ENCODE results near the gene SIRT5. TPM values are rescaled to one million over a fixed set of nuclear protein-coding genes. Genes with fewer than 3 reads are reported as not detected.

SIRT5 gene
- total RNA-seq, 1 experiment from 2014 or later, result 15.9 TPM

- intact Hi-C loops (cut with micrococcal nuclease; ENCODE audit: unreplicated experiment), result no loop called here
- peaks cover 33% of the 10 kb centered on the region; the same call in 1 of the 2 replicates for H3K36me3 ChIP-seq (ENCODE audit: low read depth)
- no peaks in the 10 kb centered on the region for H3K9me2 ChIP-seq (ENCODE audit: insufficient read depth)
- H3F3A ChIP-seq (ENCODE audit: insufficient read depth, low read depth), result peaks cover 30% of the 10 kb centered on the region
- no peak overlapping the region for H3K4me3 ChIP-seq
- no peaks in the 10 kb centered on the region for H3K27me3 ChIP-seq (ENCODE audit: insufficient read depth, low read depth)
- no peak overlapping the region for H3K4me2 ChIP-seq
- no peak overlapping the region for H3K27ac ChIP-seq
- no peak for DNase-seq
- no TSS peak for BruUV-seq (replicated peaks)
- H4K20me1 ChIP-seq (ENCODE audit: insufficient read depth), result peaks cover 12% of the 10 kb centered on the region; the same call in 1 of the 2 replicates
- ChIA-PET POLR2A (ENCODE audit: unreplicated experiment) (interaction anchor here (0.6 kb wide), 1 partner anchor 29 kb away, joined by 3 read pairs; no protein-coding TSS in a partner anchor), CTCF (no interaction called here)
- H3K4me1 ChIP-seq (replicated peaks; ENCODE audit: insufficient read depth), result peaks cover 14% of the 10 kb centered on the region
- H3K79me2 ChIP-seq (ENCODE audit: low read depth), result peaks cover 54% of the 10 kb centered on the region
- TF ChIP-seq EZH2 (IDR thresholded peaks at IDR 0.05; ENCODE audit: low read depth) (no peak), CTCF (conservative IDR thresholded peaks at IDR 0.05) (no peak)
- H2AFZ ChIP-seq, result no peak overlapping the region
- no peaks in the 10 kb centered on the region for H3K9me3 ChIP-seq (ENCODE audit: insufficient read depth, low read depth)
Measured at GRCh38 chr6:13653296-13653695, 78.9 kb downstream of the SIRT5 start.

- BruUV-seq (replicated peaks), result no TSS peak
- H3K9me2 ChIP-seq (ENCODE audit: insufficient read depth), result no peaks in the 10 kb centered on the region
- CTCF ChIA-PET, result no interaction called here
Measured at GRCh38 chr6:13654496-13654895, 80.1 kb downstream of the SIRT5 start.

DNA sequence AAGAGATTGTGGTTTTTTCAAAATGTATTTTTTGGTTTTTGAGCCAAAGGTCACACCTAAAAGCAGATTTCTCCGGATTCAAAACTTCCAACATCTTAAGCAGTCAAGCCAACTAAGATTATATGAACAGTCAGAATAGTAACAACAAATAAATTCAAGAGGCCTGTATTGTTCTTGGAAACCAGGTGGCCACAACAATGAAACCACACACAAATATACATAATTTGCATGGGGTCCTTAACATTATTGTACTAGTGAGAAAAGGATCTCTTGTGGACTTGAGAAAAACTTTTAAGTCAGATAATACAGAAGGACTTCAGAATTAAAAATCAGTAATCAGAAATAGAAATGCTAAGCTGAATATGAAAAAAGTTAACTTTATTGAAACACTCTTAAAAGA lies 81.3 kb downstream of the SIRT5 start:
- intact Hi-C loops (cut with micrococcal nuclease; ENCODE audit: unreplicated experiment), result loop anchor here (2.0 kb wide), 1 partner anchor 59 kb away; no protein-coding TSS in a partner anchor
- Histone ChIP-seq H4K20me1 (ENCODE audit: insufficient read depth) (peaks cover 16% of the 10 kb centered on the region; the same call in 1 of the 2 replicates), H3K4me1 (replicated peaks; ENCODE audit: insufficient read depth) (no peaks in the 10 kb centered on the region; the same call in 1 of the 2 replicates), H3K27me3 (ENCODE audit: insufficient read depth, low read depth) (no peaks in the 10 kb centered on the region), H3K9me2 (ENCODE audit: insufficient read depth) (no peaks in the 10 kb centered on the region), H2AFZ (no peak overlapping the region), H3K27ac (0 out of 2 replicates have a peak overlapping the region, but pooled peaks have one; percentile 24), H3K4me3 (no peak overlapping the region), H3K4me2 (no peak overlapping the region), H3K36me3 (ENCODE audit: low read depth) (peaks cover 19% of the 10 kb centered on the region), H3K9me3 (ENCODE audit: insufficient read depth, low read depth) (no peaks in the 10 kb centered on the region), H3F3A (ENCODE audit: insufficient read depth, low read depth) (peaks cover 19% of the 10 kb centered on the region), H3K79me2 (ENCODE audit: low read depth) (peaks cover 67% of the 10 kb centered on the region)
- no peak for DNase-seq
- BruUV-seq (replicated peaks), result no TSS peak
- TF ChIP-seq EZH2 (IDR thresholded peaks at IDR 0.05; ENCODE audit: low read depth), result no peak
- TF ChIP-seq CTCF (conservative IDR thresholded peaks at IDR 0.05), result no peak
- POLR2A ChIA-PET (ENCODE audit: unreplicated experiment), result no interaction called here
- CTCF ChIA-PET, result no interaction called here

More at GRCh38 chr6:13654496-13654895, 80.1 kb downstream of the SIRT5 start:
- Histone ChIP-seq H3K9me3 (ENCODE audit: insufficient read depth, low read depth) (no peaks in the 10 kb centered on the region), H3K4me1 (replicated peaks; ENCODE audit: insufficient read depth) (peaks cover 5% of the 10 kb centered on the region), H3K27me3 (ENCODE audit: insufficient read depth, low read depth) (no peaks in the 10 kb centered on the region), H2AFZ (no peak overlapping the region), H4K20me1 (ENCODE audit: insufficient read depth) (peaks cover 16% of the 10 kb centered on the region; the same call in 1 of the 2 replicates), H3F3A (ENCODE audit: insufficient read depth, low read depth) (peaks cover 23% of the 10 kb centered on the region), H3K4me2 (no peak overlapping the region), H3K79me2 (ENCODE audit: low read depth) (peaks cover 58% of the 10 kb centered on the region), H3K27ac (no peak overlapping the region), H3K36me3 (ENCODE audit: low read depth) (peaks cover 26% of the 10 kb centered on the region), H3K4me3 (no peak overlapping the region)
- no peak for DNase-seq
- TF ChIP-seq EZH2 (IDR thresholded peaks at IDR 0.05; ENCODE audit: low read depth), result no peak
- TF ChIP-seq CTCF (conservative IDR thresholded peaks at IDR 0.05), result no peak
- intact Hi-C loops (cut with micrococcal nuclease; ENCODE audit: unreplicated experiment), result loop anchor here (2.0 kb wide), 1 partner anchor 58 kb away; no protein-coding TSS in a partner anchor
- POLR2A ChIA-PET (ENCODE audit: unreplicated experiment), result interaction anchor here (0.6 kb wide), 1 partner anchor 22 kb away, joined by 3 read pairs; no protein-coding TSS in a partner anchor
